ENCODE measurements around the gene RNF150. TPM values are rescaled to one million over a fixed set of nuclear protein-coding genes. Genes with fewer than 3 reads are reported as not detected.

Gene RNF150
- polyA plus RNA-seq, 1 experiment, result 9.8 TPM

GRCh38 chr4:141023051-141023450 is 110.2 kb downstream of the RNF150 start:
- H3K27ac ChIP-seq (ENCODE audit: low read depth, low read length), result no peak overlapping the region
- H3K27me3 ChIP-seq (ENCODE audit: control insufficient read depth, insufficient read depth, low read length), result no peaks in the 10 kb centered on the region
- ChIA-PET CTCF (interaction anchor here (1.0 kb wide), 1 partner anchor 110 kb away, joined by 4 read pairs; the partner anchor contains the start of gene RNF150), POLR2A (no interaction called here)
- H3K9me3 ChIP-seq (ENCODE audit: control insufficient read depth, insufficient read depth, low read length), result no peaks in the 10 kb centered on the region
- no peak overlapping the region for H3K4me3 ChIP-seq (ENCODE audit: low read depth, low read length)
- TF ChIP-seq CTCF (IDR thresholded peaks at IDR 0.05; ENCODE audit: low read depth, low read length), result no peak
- no peak for DNase-seq (ENCODE audit: low read depth, low spot score)

- no peaks in the 10 kb centered on the region for H3K27me3 ChIP-seq (ENCODE audit: control insufficient read depth, insufficient read depth, low read length)
- POLR2A ChIA-PET, result no interaction called here
- CTCF ChIA-PET, result interaction anchor here (1.0 to 1.5 kb wide), 2 partner anchors 25 to 111 kb away, joined by 4 read pairs; partner anchors contain the start of gene RNF150
Measured at GRCh38 chr4:141022111-141022695, 111.1 kb downstream of the RNF150 start.

GRCh38 chr4:141021397-141022110 is 111.7 kb downstream of the RNF150 start:
- no peak for DNase-seq (ENCODE audit: low read depth, low spot score)
- no peak for TF ChIP-seq CTCF (IDR thresholded peaks at IDR 0.05; ENCODE audit: low read depth, low read length)
- Histone ChIP-seq H3K9me3 (ENCODE audit: control insufficient read depth, insufficient read depth, low read length) (no peaks in the 10 kb centered on the region), H3K27me3 (ENCODE audit: control insufficient read depth, insufficient read depth, low read length) (no peaks in the 10 kb centered on the region), H3K4me3 (ENCODE audit: low read depth, low read length) (no peak overlapping the region), H3K27ac (ENCODE audit: low read depth, low read length) (no peak overlapping the region)
- CTCF ChIA-PET, result interaction anchor here (1.5 kb wide), 1 partner anchor 24 kb away, joined by 4 read pairs; no protein-coding TSS in a partner anchor
- POLR2A ChIA-PET, result interaction anchor here (0.6 kb wide), 1 partner anchor 40 kb away, joined by 3 read pairs; no protein-coding TSS in a partner anchor

More at GRCh38 chr4:141022111-141022695, 111.1 kb downstream of the RNF150 start:
- TF ChIP-seq CTCF (IDR thresholded peaks at IDR 0.05; ENCODE audit: low read depth, low read length), result no peak
- H3K9me3 ChIP-seq (ENCODE audit: control insufficient read depth, insufficient read depth, low read length), result no peaks in the 10 kb centered on the region
- no peak overlapping the region for H3K27ac ChIP-seq (ENCODE audit: low read depth, low read length)
- no peak overlapping the region for H3K4me3 ChIP-seq (ENCODE audit: low read depth, low read length)
- DNase-seq (ENCODE audit: low read depth, low spot score), result no peak

- DNase-seq (ENCODE audit: low read depth, low spot score), result no peak
- Histone ChIP-seq H3K27ac (ENCODE audit: low read depth, low read length) (no peak overlapping the region), H3K4me3 (ENCODE audit: low read depth, low read length) (no peak overlapping the region), H3K27me3 (ENCODE audit: control insufficient read depth, insufficient read depth, low read length) (no peaks in the 10 kb centered on the region), H3K9me3 (ENCODE audit: control insufficient read depth, insufficient read depth, low read length) (no peaks in the 10 kb centered on the region)
- ChIA-PET CTCF (interaction anchor here (1.5 kb wide), 1 partner anchor 24 kb away, joined by 4 read pairs; no protein-coding TSS in a partner anchor), POLR2A (interaction anchor here (0.6 kb wide), 1 partner anchor 40 kb away, joined by 3 read pairs; no protein-coding TSS in a partner anchor)
- no peak for TF ChIP-seq CTCF (IDR thresholded peaks at IDR 0.05; ENCODE audit: low read depth, low read length)
Measured at GRCh38 chr4:141020801-141021261, 112.4 kb downstream of the RNF150 start.

- TF ChIP-seq CTCF (IDR thresholded peaks at IDR 0.05; ENCODE audit: low read depth, low read length), result no peak
- ChIA-PET CTCF (interaction anchor here (1.3 to 1.4 kb wide), 2 partner anchors 26 to 114 kb away, joined by 3 to 4 read pairs; partner anchors contain the start of gene RNF150), POLR2A (no interaction called here)
- Histone ChIP-seq H3K27ac (ENCODE audit: low read depth, low read length) (no peak overlapping the region), H3K9me3 (ENCODE audit: control insufficient read depth, insufficient read depth, low read length) (no peaks in the 10 kb centered on the region), H3K27me3 (ENCODE audit: control insufficient read depth, insufficient read depth, low read length) (no peaks in the 10 kb centered on the region), H3K4me3 (ENCODE audit: low read depth, low read length) (no peak overlapping the region)
- no peak for DNase-seq (ENCODE audit: low read depth, low spot score)
Measured at GRCh38 chr4:141019768-141020167, 113.5 kb downstream of the RNF150 start.

Data from AG04450 (cell line).